CD4-positive, alpha-beta T cell (primary cell): ENCODE data around the gene CDKN2A. TPM values are rescaled to one million over a fixed set of nuclear protein-coding genes. Genes with fewer than 3 reads are reported as not detected.
A peak's percentile ranks its signal among the peaks of the same experiment; 100 is the strongest.

ENCODE experiments used
- ATAC-seq: fragments of 200-7000 bp; cut with Tn5 transposase; one replicate; pipeline ENCODE4 v1.10.0; 2022; ENCODE audit warnings: mild to moderate bottlenecking; ENCODE audit not compliant: poor library complexity
- CTCF ChIA-PET: fragments of 350-600 bp; sonication (Branson Sonifier 250); formaldehyde crosslinking; loops from one replicate; lab custom pipeline; 2021; ENCODE audit warnings: antibody characterized with exemption, inconsistent platforms; lab: Charles Lee
- POLR2A ChIA-PET: fragments of 350-600 bp; sonication (Branson Sonifier 250); formaldehyde crosslinking; loops from one replicate; lab custom pipeline; 2021; ENCODE audit warnings: antibody characterized with exemption, inconsistent platforms; lab: Charles Lee
- DNase-seq, 14 experiments: peaks; one replicate each; pipeline ENCODE4 v3.0.0-alpha.2; 2013 to 2020; ENCODE audit warnings: mixed read lengths in 2 of 14
- H3K27ac ChIP-seq, 2 donors: one replicate each; pipeline versions ENCODE4 v1.5.1 to v1.7.0; 2013; ENCODE audit warnings: low read length in 2 of 2, low read depth in 1 of 2, mild to moderate bottlenecking in 1 of 2
- H3K27me3 ChIP-seq, 2 experiments: 1 replicate in 1 of 2; 2 replicates in 1 of 2; pipeline versions ENCODE4 v1.6.1 to v1.7.0; 2013; ENCODE audit warnings: low read length in 2 of 2, control low read depth in 1 of 2, mild to moderate bottlenecking in 1 of 2, moderate library complexity in 1 of 2; ENCODE audit not compliant: insufficient read depth in 2 of 2, control insufficient read depth in 1 of 2
- H3K36me3 ChIP-seq: one replicate; pipeline ENCODE4 v1.6.1; 2013; ENCODE audit warnings: low read length, control low read depth; ENCODE audit not compliant: insufficient read depth
- H3K4me1 ChIP-seq: one replicate; pipeline ENCODE4 v1.6.1; 2013; ENCODE audit warnings: low read length, control low read depth; ENCODE audit not compliant: insufficient read depth
- H3K4me3 ChIP-seq: one replicate; pipeline ENCODE4 v1.5.1; 2013; ENCODE audit warnings: mild to moderate bottlenecking, low read length, moderate library complexity
- H3K9me3 ChIP-seq, 2 experiments: 1 replicate in 1 of 2; 2 replicates in 1 of 2; pipeline versions ENCODE4 v1.6.1 to v1.7.0; 2013; ENCODE audit warnings: low read length in 2 of 2, mild to moderate bottlenecking in 2 of 2, control low read depth in 1 of 2, moderate library complexity in 1 of 2; ENCODE audit not compliant: control insufficient read depth in 1 of 2, insufficient read depth in 1 of 2
- H3K27ac Mint-ChIP-seq: one replicate; pipeline ENCODE4 v1.8.0; 2020; ENCODE audit warnings: mixed read lengths
- H3K27me3 Mint-ChIP-seq: one replicate; pipeline ENCODE4 v1.8.0; 2021; ENCODE audit warnings: mixed read lengths
- H3K36me3 Mint-ChIP-seq: one replicate; pipeline ENCODE4 v1.8.0; 2021; ENCODE audit warnings: low read depth, mixed read lengths
- H3K4me1 Mint-ChIP-seq: one replicate; pipeline ENCODE4 v1.8.0; 2021; ENCODE audit warnings: low read depth, mixed read lengths
- H3K4me3 Mint-ChIP-seq: one replicate; pipeline ENCODE4 v1.8.0; 2020; ENCODE audit warnings: mild to moderate bottlenecking, mixed read lengths
- H3K9me3 Mint-ChIP-seq: one replicate; pipeline ENCODE4 v1.8.0; 2020; ENCODE audit warnings: mixed read lengths
- CTCF ChIP-seq: fragments of 200-600 bp; IDR thresholded peaks from one replicate; pipeline ENCODE4 v1.8.0; 2022; ENCODE audit warnings: antibody characterized with exemption, mild to moderate bottlenecking
- intact Hi-C, 2 experiments: fragments of 100-400 bp; cut with DNase I in 1 of 2; cut with micrococcal nuclease in 1 of 2; formaldehyde crosslinking; loops; one replicate each; pipeline versions ENCODE4 v1.15.1 to v1.9.0; 2023 to 2025; cut with DNase I, micrococcal nuclease
- polyA plus RNA-seq, 2 donors: library from polyadenylated mRNA; unstranded; fragments of 120-200 nt; gene quantifications; one replicate each; pipeline ENCODE4 v1.2.1, GENCODE V29; 2013
- total RNA-seq, 174 experiments: library from RNA in 2 of 174; stranded (reverse) in 2 of 174; gene quantifications; one replicate each; pipeline ENCODE4 v1.2.3 and lab custom pipeline; 2021 to 2026

The CDKN2A gene
- total RNA-seq (under 1 TPM; 0.71 to 0.89 TPM), total RNA-seq (lab: John Stamatoyannopoulos, UW) (0.09 to 5.3 (median 1.1) reads per million in 172 experiments)
- polyA plus RNA-seq (2013, experiment 1 of 2): 3.0 TPM
- 3.1 TPM for polyA plus RNA-seq (2013, experiment 2 of 2)

DNA sequence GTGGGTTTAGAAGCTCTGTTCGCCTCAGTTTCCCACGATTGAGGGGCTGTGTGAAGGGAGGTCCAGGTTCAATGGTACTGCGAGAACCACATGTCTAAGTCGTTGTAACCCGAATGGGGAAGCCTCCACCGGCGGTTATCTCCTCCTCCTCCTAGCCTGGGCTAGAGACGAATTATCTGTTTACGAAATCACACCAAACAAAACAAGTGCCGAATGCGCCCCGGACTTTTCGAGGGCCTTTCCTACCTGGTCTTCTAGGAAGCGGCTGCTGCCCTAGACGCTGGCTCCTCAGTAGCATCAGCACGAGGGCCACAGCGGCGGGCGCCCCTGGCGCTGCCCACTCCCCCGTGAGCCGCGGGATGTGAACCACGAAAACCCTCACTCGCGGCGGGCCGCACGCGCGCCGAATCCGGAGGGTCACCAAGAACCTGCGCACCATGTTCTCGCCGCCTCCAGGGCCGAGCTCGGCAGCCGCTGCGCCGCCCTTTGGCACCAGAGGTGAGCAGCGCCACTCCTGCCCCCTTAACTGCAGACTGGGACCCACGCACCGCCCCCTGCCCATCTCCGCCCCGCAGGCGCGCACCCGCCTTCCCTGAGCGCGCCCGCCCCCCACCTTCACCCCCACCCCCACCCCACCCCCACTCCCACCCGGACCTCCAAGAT is at the start of gene CDKN2A:
CDKN2A (minus strand) TSS at position 500 of the 663 bp plus-strand sequence.
- peak within 1 kb of the TSS; percentile 100 for H3K4me3 Mint-ChIP-seq
- peak within 1 kb of the TSS in 1 of 2 donors; percentile 74 for H3K27ac ChIP-seq
- POLR2A ChIA-PET: interaction anchor here (0.6 to 2.3 kb wide), 6 partner anchors 14 to 211 kb away, joined by 3 to 19 read pairs (median 4); no protein-coding TSS in a partner anchor
- no peaks in the 10 kb centered on the region for H3K36me3 ChIP-seq
- DNase-seq (peak in 11 of 14 experiments; percentile 24 to 73 (median 39)), ATAC-seq (peak; percentile 40)
- CTCF ChIA-PET: interaction anchor here (0.6 to 2.9 kb wide), 4 partner anchors 11 to 25 kb away, joined by 3 to 17 read pairs (median 6); no protein-coding TSS in a partner anchor
- H3K4me1 Mint-ChIP-seq: peaks cover 11% of the 10 kb centered on the region
- H3K9me3 Mint-ChIP-seq: no peaks in the 10 kb centered on the region
- peaks cover 20% of the 10 kb centered on the region for H3K4me1 ChIP-seq
- peaks cover 55% of the 10 kb centered on the region for H3K27me3 Mint-ChIP-seq
- peak within 1 kb of the TSS; percentile 78 for H3K27ac Mint-ChIP-seq
- peak within 1 kb of the TSS; percentile 88 for H3K4me3 ChIP-seq
- H3K9me3 ChIP-seq: peaks cover 0 to 8% of the 10 kb centered on the region in 2 experiments
- TF ChIP-seq CTCF: no peak
- intact Hi-C loops: no loop called here
- H3K27me3 ChIP-seq: peaks cover 11 to 26% of the 10 kb centered on the region in 2 experiments
- H3K36me3 Mint-ChIP-seq: peaks cover 10% of the 10 kb centered on the region

- Histone ChIP-seq H3K27ac (no peak overlapping the region), H3K27me3 (no peaks in the 10 kb centered on the region), H3K4me3 (no peak overlapping the region), H3K9me3 (no peaks in the 10 kb centered on the region), H3K36me3 (no peaks in the 10 kb centered on the region), H3K4me1 (no peaks in the 10 kb centered on the region)
- Mint-ChIP-seq H3K4me3 (no peak overlapping the region), H3K36me3 (no peaks in the 10 kb centered on the region), H3K27me3 (peaks cover 7% of the 10 kb centered on the region), H3K4me1 (no peaks in the 10 kb centered on the region), H3K9me3 (no peaks in the 10 kb centered on the region), H3K27ac (no peak overlapping the region)
- DNase-seq (no peak), ATAC-seq (no peak)
- intact Hi-C loops: loop anchor here in 1 of 2 experiments (10.0 kb wide), 1 partner anchor 339 kb away; no protein-coding TSS in a partner anchor
- POLR2A ChIA-PET: no interaction called here
- CTCF ChIA-PET: no interaction called here
- no peak for TF ChIP-seq CTCF
These were observed 49.7 kb upstream of the CDKN2A start for GRCh38 chr9:22043928-22044327.

DNA sequence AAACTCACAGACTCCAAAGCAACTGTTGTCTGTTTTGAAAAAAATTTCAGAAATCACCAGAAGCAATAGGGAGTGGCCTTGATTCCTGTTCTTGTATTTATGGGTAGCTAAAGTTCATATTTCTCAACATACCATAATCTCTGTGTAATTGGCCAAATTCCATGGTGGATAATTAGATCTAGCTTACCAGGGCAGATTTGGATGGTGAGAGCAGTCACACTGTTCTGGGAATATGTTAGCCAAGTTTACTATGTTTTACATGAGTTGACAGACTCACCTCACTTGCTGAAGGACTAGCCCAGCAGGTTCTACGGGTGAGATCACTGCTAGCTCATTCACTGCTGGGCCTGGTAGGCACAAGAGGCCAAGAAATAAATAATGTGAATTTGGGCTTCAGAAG is 47.6 kb upstream of the CDKN2A start:
- Mint-ChIP-seq H3K27ac (no peak overlapping the region), H3K36me3 (no peaks in the 10 kb centered on the region), H3K27me3 (no peaks in the 10 kb centered on the region), H3K4me3 (no peak overlapping the region), H3K9me3 (no peaks in the 10 kb centered on the region), H3K4me1 (no peaks in the 10 kb centered on the region)
- Histone ChIP-seq H3K4me1 (no peaks in the 10 kb centered on the region), H3K4me3 (no peak overlapping the region), H3K27ac (no peak overlapping the region), H3K27me3 (no peaks in the 10 kb centered on the region), H3K36me3 (no peaks in the 10 kb centered on the region), H3K9me3 (no peaks in the 10 kb centered on the region)
- ChIA-PET CTCF (interaction anchor here (0.7 kb wide), 1 partner anchor 14 kb away, joined by 3 read pairs; no protein-coding TSS in a partner anchor), POLR2A (no interaction called here)
- ATAC-seq (no peak), DNase-seq (no peak)
- TF ChIP-seq CTCF: no peak
- intact Hi-C loops: loop anchor here in 1 of 2 experiments (10.0 kb wide), 1 partner anchor 337 kb away; no protein-coding TSS in a partner anchor
